ENCODE data around the gene GRID2. TPM values are rescaled to one million over a fixed set of nuclear protein-coding genes. Genes with fewer than 3 reads are reported as not detected.

Gene GRID2
- total and polyA plus RNA-seq, 2 of the 13 experiments (the other 11 are each of a cell fraction or from before 2014, with no cell fraction given): not detected

GRCh38 chr4:92969650-92970379, 666.0 kb downstream of the GRID2 start (continued):
- TF ChIP-seq AHDC1 (CRISPR knock-in tag; IDR thresholded peaks at IDR 0.05; ENCODE audit: borderline replicate concordance): peak; percentile 93; the same call in 1 of the 2 replicates
- TF ChIP-seq, protein P1, sequence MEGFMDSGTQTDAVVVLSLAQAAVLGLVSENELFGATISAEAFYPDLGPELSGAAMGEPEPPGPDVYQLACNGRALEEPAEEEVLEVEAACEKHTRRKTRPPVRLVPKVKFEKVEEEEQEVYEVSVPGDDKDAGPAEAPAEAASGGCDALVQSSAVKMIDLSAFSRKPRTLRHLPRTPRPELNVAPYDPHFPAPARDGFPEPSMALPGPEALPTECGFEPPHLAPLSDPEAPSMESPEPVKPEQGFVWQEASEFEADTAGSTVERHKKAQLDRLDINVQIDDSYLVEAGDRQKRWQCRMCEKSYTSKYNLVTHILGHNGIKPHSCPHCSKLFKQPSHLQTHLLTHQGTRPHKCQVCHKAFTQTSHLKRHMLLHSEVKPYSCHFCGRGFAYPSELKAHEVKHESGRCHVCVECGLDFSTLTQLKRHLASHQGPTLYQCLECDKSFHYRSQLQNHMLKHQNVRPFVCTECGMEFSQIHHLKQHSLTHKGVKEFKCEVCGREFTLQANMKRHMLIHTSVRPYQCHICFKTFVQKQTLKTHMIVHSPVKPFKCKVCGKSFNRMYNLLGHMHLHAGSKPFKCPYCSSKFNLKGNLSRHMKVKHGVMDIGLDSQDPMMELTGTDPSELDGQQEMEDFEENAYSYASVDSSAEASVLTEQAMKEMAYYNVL (CRISPR knock-in tag; IDR thresholded peaks at IDR 0.05; ENCODE audit: borderline replicate concordance): no peak
- no peak for TF ChIP-seq ZNF850 (CRISPR knock-in tag; conservative IDR thresholded peaks at IDR 0.05)
- TF ChIP-seq ARNT2 (CRISPR knock-in tag; IDR thresholded peaks at IDR 0.05; ENCODE audit: low read depth): no peak
- no peak for TF ChIP-seq SNAPC4 (CRISPR knock-in tag; IDR thresholded peaks at IDR 0.05)
- TF ChIP-seq SALL2 (CRISPR knock-in tag; IDR thresholded peaks at IDR 0.05): no peak
- no peak for TF ChIP-seq POLR2A (IDR thresholded peaks at IDR 0.05; ENCODE audit: insufficient read depth in 1 of 2, low read depth in 2 of 2, low read length in 2 of 2)
- peak; percentile 85; the same call in 1 of the 2 replicates for TF ChIP-seq SIX1 (CRISPR knock-in tag; IDR thresholded peaks at IDR 0.05; ENCODE audit: borderline replicate concordance)
- TF ChIP-seq RAD21 (CRISPR knock-in tag; IDR thresholded peaks at IDR 0.05): no peak
- TF ChIP-seq MTF2 (CRISPR knock-in tag; IDR thresholded peaks at IDR 0.05; ENCODE audit: borderline replicate concordance): no peak
- TF ChIP-seq DNMT1 (CRISPR knock-in tag; IDR thresholded peaks at IDR 0.05): no peak
- TF ChIP-seq ZNF160 (CRISPR knock-in tag; IDR thresholded peaks at IDR 0.05): no peak
- TF ChIP-seq GABPB1 (CRISPR knock-in tag; IDR thresholded peaks at IDR 0.05): no peak
- no peak for TF ChIP-seq MAZ (IDR thresholded peaks at IDR 0.05; ENCODE audit: borderline replicate concordance, low read depth, low read length)
- TF ChIP-seq MAZ (CRISPR knock-in tag; IDR thresholded peaks at IDR 0.05; ENCODE audit: low read depth): no peak
- TF ChIP-seq MATR3 (CRISPR knock-in tag; IDR thresholded peaks at IDR 0.05): no peak

Measured in HepG2 (cell line).